Esophagus squamous epithelium (tissue), 4 donors: ENCODE results near the gene HDAC10.

ENCODE experiments used
- CTCF ChIP-seq, 6 experiments: fragments of 450-650 bp in 4 of 6; fragments of 200-600 bp in 2 of 6; sonication (generic) in 2 of 6; IDR thresholded peaks; one replicate each; pipeline ENCODE4 v1.5.1; 2016 to 2019; ENCODE audit warnings: antibody characterized with exemption in 6 of 6, mild to moderate bottlenecking in 4 of 6, moderate library complexity in 4 of 6
- POLR2A ChIP-seq, 4 donors: fragments of 450-650 bp; IDR thresholded peaks; one replicate each; pipeline ENCODE4 v1.6.1; 2017; ENCODE audit warnings: antibody characterized with exemption in 4 of 4, mild to moderate bottlenecking in 4 of 4, moderate library complexity in 3 of 4

GRCh38 chr22:50211147-50211546 lies 39.9 kb downstream of the HDAC10 start:
- TF ChIP-seq CTCF (IDR thresholded peaks at IDR 0.05) (no peak), POLR2A (IDR thresholded peaks at IDR 0.05) (no peak)
